Left lung (tissue), 14 donors: ENCODE data around the gene KCNA3. TPM values are rescaled to one million over a fixed set of nuclear protein-coding genes. Genes with fewer than 3 reads are reported as not detected.
A peak's percentile ranks its signal among the peaks of the same experiment; 100 is the strongest.

Source experiments
- ATAC-seq: fragments of 200-7000 bp; cut with Tn5 transposase; one replicate; pipeline ENCODE4 v1.9.1; 2020; ENCODE audit warnings: moderate library complexity
- DNase-seq, 4 donors: peaks; one replicate each; pipeline ENCODE4 v3.0.0-alpha.2; 2013 to 2020
- H3K27ac ChIP-seq, 2 donors: fragments of 200-600 bp; sonication (generic) in 1 of 2; one replicate each; pipeline versions ENCODE4 v1.5.0 to v1.8.0; 2020 to 2021
- H3K27me3 ChIP-seq, 2 donors: fragments of 200-600 bp; sonication (generic) in 1 of 2; one replicate each; pipeline versions ENCODE4 v1.5.0 to v1.8.0; 2020 to 2021
- H3K36me3 ChIP-seq, 2 donors: fragments of 200-600 bp; sonication (generic) in 1 of 2; one replicate each; pipeline versions ENCODE4 v1.5.0 to v1.8.0; 2020 to 2021
- H3K4me1 ChIP-seq, 2 donors: fragments of 200-600 bp; one replicate each; pipeline ENCODE4 v1.8.0; 2021
- H3K4me3 ChIP-seq, 2 donors: fragments of 200-600 bp; sonication (generic) in 1 of 2; one replicate each; pipeline versions ENCODE4 v1.5.0 to v1.8.0; 2020 to 2021; ENCODE audit warnings: mild to moderate bottlenecking in 1 of 2
- H3K9me3 ChIP-seq, 2 donors: fragments of 200-600 bp; sonication (generic) in 1 of 2; one replicate each; pipeline versions ENCODE4 v1.5.0 to v1.8.0; 2020 to 2021
- intact Hi-C, 2 donors: fragments of 100-400 bp; cut with DNase I; formaldehyde crosslinking; loops; one replicate each; pipeline versions ENCODE4 v1.11.2 to v1.14.2; 2022
- long read RNA-seq, 12 donors: library from polyadenylated mRNA in 2 of 12; unstranded in 2 of 12; transcript quantifications; one replicate each; pipeline ENCODE4 v2.0.0 and lab custom pipeline, GENCODE V29; 2019 to 2026
- polyA plus RNA-seq, 6 donors: library from polyadenylated mRNA; unstranded; fragments of 120-200 nt; gene quantifications; one replicate each; pipeline ENCODE4 v1.2.1, GENCODE V29; 2013; ENCODE audit not compliant: insufficient read length in 6 of 6
- total RNA-seq, 2 donors: library from RNA; stranded (reverse); fragmentation: NEBNext Ultra II Directional; extraction: Animal tissue kit (Norgen Biotek cat#: 25700); gene quantifications; one replicate each; pipeline ENCODE4 v1.2.1, GENCODE V29; 2021
- TF ChIP-seq, protein P1 (sequence below), 2 donors: fragments of 200-600 bp; sonication (generic) in 1 of 2; IDR thresholded peaks; one replicate each; pipeline versions ENCODE4 v1.5.0 to v1.8.0; 2021; ENCODE audit warnings: antibody characterized with exemption in 2 of 2
- donor health status: DM: no; HTN: yes; CAD: no.
- donor health status: DM: no; HTN: no; CAD: no.

Gene KCNA3
- 10 to 100 TPM in 1 of 2 donors, 1 to 10 TPM in 1; 8.6 to 11.3 TPM for total RNA-seq
- polyA plus RNA-seq: 1 to 10 TPM in 3 of 6 donors, under 1 TPM in 3; 0.81 to 1.5 (median 1.0) TPM
- long read RNA-seq, donor 1, partial matches to known transcripts: 0 of 3 reads
- long read RNA-seq, donor 1, other reads (novel, unspliced or antisense): 0 of 3 reads
- long read RNA-seq, donor 2, partial matches to known transcripts: 0 of 4 reads
- long read RNA-seq, donor 2, other reads (novel, unspliced or antisense): 0 of 4 reads
- long read RNA-seq, donor 3: 0 reads
- long read RNA-seq, donor 4: 0 reads
- long read RNA-seq, donor 5, partial matches to known transcripts: 0 of 2 reads
- long read RNA-seq, donor 5, other reads (novel, unspliced or antisense): 0 of 2 reads
- long read RNA-seq, donor 6: 0 reads
- long read RNA-seq, donor 7: 0 reads
- long read RNA-seq, donor 8, partial matches to known transcripts: 0 of 2 reads
- long read RNA-seq, donor 8, other reads (novel, unspliced or antisense): 0 of 2 reads
- long read RNA-seq, donor 9: 0 reads
- long read RNA-seq, donor 10, partial matches to known transcripts: 0 of 2 reads
- long read RNA-seq, donor 10, other reads (novel, unspliced or antisense): 0 of 2 reads
- long read RNA-seq, donor 11, transcript KCNA3-201 (1 exons, 2,569 nt): major isoform, 5 of 5 reads
- long read RNA-seq, donor 11, partial matches to known transcripts: 0 of 5 reads
- long read RNA-seq, donor 11, other reads (novel, unspliced or antisense): 0 of 5 reads
- long read RNA-seq, donor 12, partial matches to known transcripts: 0 of 1 reads
- long read RNA-seq, donor 12, other reads (novel, unspliced or antisense): 0 of 1 reads

DNA sequence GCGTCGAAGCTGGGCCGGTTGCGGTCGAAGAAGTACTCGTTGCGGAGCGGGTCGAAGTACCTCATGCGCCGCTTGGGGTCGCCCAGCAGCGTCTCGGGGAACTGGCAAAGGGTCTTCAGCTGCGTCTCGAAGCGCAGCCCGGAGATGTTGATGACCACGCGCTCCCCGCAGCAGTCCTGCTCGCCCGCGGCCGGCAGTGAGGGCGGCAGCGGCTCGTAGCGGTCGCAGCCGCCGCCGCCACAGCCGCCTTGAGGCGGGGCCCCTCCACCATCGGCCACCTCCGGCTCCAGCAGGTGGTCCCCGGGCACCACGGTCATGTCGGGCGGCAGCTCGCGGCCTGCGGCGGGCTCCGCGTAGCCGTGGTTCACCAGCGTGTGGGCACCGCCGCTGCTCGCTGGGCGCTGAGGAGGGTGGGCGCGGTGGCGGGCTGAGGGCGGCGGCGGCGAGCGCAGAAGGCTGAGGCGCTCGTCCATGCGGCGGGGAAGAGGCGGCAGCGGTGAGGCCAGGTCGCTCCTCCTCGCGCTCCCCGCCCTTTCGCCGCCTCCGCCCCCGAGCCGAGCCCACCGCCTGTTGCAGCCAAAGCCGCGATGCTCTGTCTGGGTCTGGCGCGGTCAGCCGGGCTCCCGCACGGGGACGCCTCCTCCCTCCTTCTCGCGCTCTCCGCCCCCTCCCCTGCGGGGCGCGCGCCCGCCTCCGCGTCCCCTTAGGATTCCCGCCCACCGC, at the start of gene KCNA3:
KCNA3 (minus strand) TSS at position 604 of the 723 bp plus-strand sequence; CDS start at position 473, 131 bp downstream.
- ATAC-seq (peak; percentile 73), DNase-seq (peak; percentile 33 to 84 (median 69))

DNA sequence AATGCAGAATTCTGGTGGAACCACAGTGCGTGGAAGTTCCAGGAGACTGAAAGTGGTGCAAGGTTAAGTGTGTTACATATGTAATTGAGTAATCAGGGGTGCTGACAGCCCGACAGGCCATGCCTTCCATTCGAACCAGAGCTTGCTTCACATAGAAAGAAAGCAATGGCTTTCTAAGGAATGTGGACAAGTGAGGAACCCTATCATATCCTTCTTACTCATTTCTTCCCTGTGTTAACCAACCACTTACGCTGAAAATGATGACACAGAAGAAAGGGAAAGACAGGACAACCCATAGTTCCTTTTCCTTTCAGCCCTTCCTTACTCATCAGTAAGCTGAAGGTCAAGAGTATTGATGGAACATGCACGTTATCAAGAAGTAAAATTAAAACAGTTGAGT, 48.1 kb upstream of the KCNA3 start:
- ATAC-seq (peak; percentile 24), DNase-seq (no peak)
- Histone ChIP-seq H3K27ac (no peak overlapping the region), H3K9me3 (no peaks in the 10 kb centered on the region), H3K36me3 (no peaks in the 10 kb centered on the region), H3K27me3 (peaks cover 0 to 10% of the 10 kb centered on the region in 2 donors), H3K4me3 (no peak overlapping the region), H3K4me1 (peaks cover 0 to 7% of the 10 kb centered on the region in 2 donors)
- TF ChIP-seq, protein P1, sequence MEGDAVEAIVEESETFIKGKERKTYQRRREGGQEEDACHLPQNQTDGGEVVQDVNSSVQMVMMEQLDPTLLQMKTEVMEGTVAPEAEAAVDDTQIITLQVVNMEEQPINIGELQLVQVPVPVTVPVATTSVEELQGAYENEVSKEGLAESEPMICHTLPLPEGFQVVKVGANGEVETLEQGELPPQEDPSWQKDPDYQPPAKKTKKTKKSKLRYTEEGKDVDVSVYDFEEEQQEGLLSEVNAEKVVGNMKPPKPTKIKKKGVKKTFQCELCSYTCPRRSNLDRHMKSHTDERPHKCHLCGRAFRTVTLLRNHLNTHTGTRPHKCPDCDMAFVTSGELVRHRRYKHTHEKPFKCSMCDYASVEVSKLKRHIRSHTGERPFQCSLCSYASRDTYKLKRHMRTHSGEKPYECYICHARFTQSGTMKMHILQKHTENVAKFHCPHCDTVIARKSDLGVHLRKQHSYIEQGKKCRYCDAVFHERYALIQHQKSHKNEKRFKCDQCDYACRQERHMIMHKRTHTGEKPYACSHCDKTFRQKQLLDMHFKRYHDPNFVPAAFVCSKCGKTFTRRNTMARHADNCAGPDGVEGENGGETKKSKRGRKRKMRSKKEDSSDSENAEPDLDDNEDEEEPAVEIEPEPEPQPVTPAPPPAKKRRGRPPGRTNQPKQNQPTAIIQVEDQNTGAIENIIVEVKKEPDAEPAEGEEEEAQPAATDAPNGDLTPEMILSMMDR (IDR thresholded peaks at IDR 0.05): no peak
- intact Hi-C loops: no loop called here

More for the DNA sequence above, at the start of gene KCNA3:
- TF ChIP-seq, protein P1 (IDR thresholded peaks at IDR 0.05): no peak
- H3K27ac ChIP-seq: peak within 1 kb of the TSS; percentile 51 to 57
- H3K4me3 ChIP-seq: peak within 1 kb of the TSS; percentile 40 to 56
- peaks cover 18 to 65% of the 10 kb centered on the region in 2 donors for H3K27me3 ChIP-seq
- H3K36me3 ChIP-seq: no peaks in the 10 kb centered on the region
- peaks cover 11 to 50% of the 10 kb centered on the region in 2 donors for H3K4me1 ChIP-seq
- intact Hi-C loops: no loop called here
- no peaks in the 10 kb centered on the region for H3K9me3 ChIP-seq

DNA sequence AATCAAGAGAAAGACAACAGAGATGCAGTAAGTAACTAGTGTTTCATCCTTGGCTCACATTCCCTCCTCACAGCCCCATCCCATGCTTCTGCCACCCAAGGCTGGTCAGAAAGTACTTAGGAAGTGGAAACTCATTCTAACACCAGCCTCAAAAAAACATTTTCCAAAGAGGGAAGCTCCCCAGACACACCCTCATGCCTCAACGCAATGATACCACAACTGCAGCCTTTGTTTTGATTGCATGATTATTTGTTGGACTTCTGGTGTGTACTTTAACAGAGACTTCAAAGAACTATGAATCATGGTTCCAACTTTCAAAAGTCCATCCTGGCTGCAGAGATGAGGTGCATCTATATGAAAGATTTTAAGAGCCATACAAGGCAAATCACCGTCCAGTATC, 45.2 kb upstream of the KCNA3 start:
- Histone ChIP-seq H3K4me1 (no peaks in the 10 kb centered on the region), H3K27ac (no peak overlapping the region), H3K9me3 (no peaks in the 10 kb centered on the region), H3K36me3 (no peaks in the 10 kb centered on the region), H3K4me3 (no peak overlapping the region), H3K27me3 (peaks cover 0 to 12% of the 10 kb centered on the region in 2 donors)
- ATAC-seq: no peak
- DNase-seq: no peak
- intact Hi-C loops: no loop called here
- TF ChIP-seq, protein P1 (IDR thresholded peaks at IDR 0.05): no peak

DNA sequence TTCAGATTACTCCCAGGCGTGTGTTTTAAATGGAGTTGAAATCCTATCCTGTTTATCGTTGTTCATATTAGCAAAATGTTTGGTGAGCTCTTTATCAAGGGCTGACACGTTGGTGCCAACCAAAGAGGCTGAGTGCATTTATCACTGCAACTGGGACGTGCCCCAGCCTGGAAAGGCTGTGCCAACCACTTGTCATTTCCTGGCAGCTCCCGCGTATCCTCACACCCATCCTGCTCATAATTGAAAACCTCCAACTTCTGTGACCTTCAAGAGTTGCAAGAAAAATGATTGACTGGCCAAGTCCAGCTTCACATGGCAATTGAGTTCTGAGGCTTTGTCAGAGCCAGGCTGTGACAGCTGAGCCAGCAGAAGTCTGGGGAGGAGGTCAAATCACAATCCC, 43.7 kb upstream of the KCNA3 start:
- Histone ChIP-seq H3K27ac (no peak overlapping the region), H3K27me3 (peaks cover 0 to 12% of the 10 kb centered on the region in 2 donors), H3K36me3 (no peaks in the 10 kb centered on the region), H3K4me3 (no peak overlapping the region), H3K4me1 (no peaks in the 10 kb centered on the region), H3K9me3 (no peaks in the 10 kb centered on the region)
- DNase-seq: no peak
- TF ChIP-seq, protein P1 (IDR thresholded peaks at IDR 0.05): no peak
- ATAC-seq: no peak
- intact Hi-C loops: no loop called here
